ENCODE measurements around the gene CST2. TPM values are rescaled to one million over a fixed set of nuclear protein-coding genes. Genes with fewer than 3 reads are reported as not detected.
"Not testable (repeated sequence)": the region's sequence is repeated elsewhere in the genome, so short reads cannot be mapped to it uniquely, and the experiment has no call there.

Gene CST2
- total RNA-seq, 1 experiment from 2014 or later: not detected

DNA sequence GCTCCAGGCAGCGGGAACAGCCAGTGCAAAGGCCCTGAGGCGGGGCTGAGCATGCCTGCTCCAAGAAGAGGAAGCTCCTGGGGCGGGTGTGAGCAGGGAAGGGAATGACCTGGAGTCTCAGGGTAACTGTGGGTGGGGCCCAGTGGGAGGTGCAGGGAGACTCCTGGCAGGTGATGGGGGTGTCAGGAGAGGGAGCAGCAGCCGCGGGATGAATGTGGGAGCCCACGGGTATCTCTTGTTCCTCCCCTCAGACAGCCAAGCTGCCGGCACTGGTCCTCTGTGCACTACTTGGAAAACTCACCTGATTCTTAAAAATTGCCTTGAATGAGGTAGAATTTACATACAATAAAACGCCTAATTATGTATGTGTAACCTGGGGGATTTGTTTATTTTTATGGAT, 49.1 kb downstream of the CST2 start:
- not testable (repeated sequence) for H4K20me1 ChIP-seq (ENCODE audit: control insufficient read depth, insufficient read depth, insufficient read length); H2BK15ac ChIP-seq (ENCODE audit: low read depth, low read length); H2AFZ ChIP-seq (ENCODE audit: low read length); H3K27ac Mint-ChIP-seq; H3K4me2 ChIP-seq (ENCODE audit: insufficient read depth, insufficient read length, low read length); H3K4me1 ChIP-seq (ENCODE audit: insufficient read depth, low read length); H2BK5ac ChIP-seq (ENCODE audit: insufficient read length, low read length); H2BK12ac ChIP-seq (ENCODE audit: insufficient read length, low read depth, low read length); H2AK5ac ChIP-seq (ENCODE audit: insufficient read length, low read length); H3K9me3 Mint-ChIP-seq; H3K9me3 ChIP-seq (ENCODE audit: control insufficient read depth, low read depth, low read length); H4K8ac ChIP-seq (replicated peaks; ENCODE audit: insufficient read length, low read depth, low read length); H3K79me2 ChIP-seq (ENCODE audit: insufficient read depth, low read length); H3K4me3 Mint-ChIP-seq; H2BK20ac ChIP-seq (ENCODE audit: low read depth, low read length, poor library complexity, severe bottlenecking); H3K56ac ChIP-seq (ENCODE audit: insufficient read length, low read depth, low read length); H3K27ac ChIP-seq (ENCODE audit: insufficient read length, low read depth, low read length); H4K91ac ChIP-seq (ENCODE audit: insufficient read length, low read depth, low read length); H3K4ac ChIP-seq (ENCODE audit: low read depth, low read length); H3T11ph ChIP-seq (ENCODE audit: low read length); H3K18ac ChIP-seq (ENCODE audit: insufficient read length, low read depth, low read length); H3K36me3 Mint-ChIP-seq (ENCODE audit: insufficient read depth in 1 of 3, low read depth in 3 of 3); H3K14ac ChIP-seq (ENCODE audit: insufficient read depth, low read length); H3K27me3 ChIP-seq (ENCODE audit: insufficient read depth, low read length); H3K9ac ChIP-seq (ENCODE audit: extremely low read depth, insufficient read length, low read length); H3K23ac ChIP-seq (ENCODE audit: insufficient read length, low read depth, low read length); DNase-seq; H4K5ac ChIP-seq (ENCODE audit: insufficient read length, low read depth, low read length); H3K23me2 ChIP-seq (ENCODE audit: insufficient read length, low read depth, low read length, poor library complexity, severe bottlenecking); H2BK120ac ChIP-seq (ENCODE audit: low read depth, low read length, poor library complexity, severe bottlenecking); H3K79me1 ChIP-seq (ENCODE audit: insufficient read depth, low read depth, low read length, poor library complexity, severe bottlenecking)
- Mint-ChIP-seq H3K4me1 (peaks cover 8 to 12% of the 10 kb centered on the region in 2 experiments), H3K27me3 (ENCODE audit: low read depth) (peaks cover 38% of the 10 kb centered on the region)
- no CpG with 5 or more reads among the region's 8 CpGs for WGBS (ENCODE audit: extremely low coverage, insufficient read length, low lambda C conversion rate)
